ENCODE results near the gene SKIDA1. TPM values are rescaled to one million over a fixed set of nuclear protein-coding genes. Genes with fewer than 3 reads are reported as not detected.

SKIDA1 gene
- total RNA-seq, 2 donors from 2014 or later, result 6.4 to 12.0 TPM

DNA sequence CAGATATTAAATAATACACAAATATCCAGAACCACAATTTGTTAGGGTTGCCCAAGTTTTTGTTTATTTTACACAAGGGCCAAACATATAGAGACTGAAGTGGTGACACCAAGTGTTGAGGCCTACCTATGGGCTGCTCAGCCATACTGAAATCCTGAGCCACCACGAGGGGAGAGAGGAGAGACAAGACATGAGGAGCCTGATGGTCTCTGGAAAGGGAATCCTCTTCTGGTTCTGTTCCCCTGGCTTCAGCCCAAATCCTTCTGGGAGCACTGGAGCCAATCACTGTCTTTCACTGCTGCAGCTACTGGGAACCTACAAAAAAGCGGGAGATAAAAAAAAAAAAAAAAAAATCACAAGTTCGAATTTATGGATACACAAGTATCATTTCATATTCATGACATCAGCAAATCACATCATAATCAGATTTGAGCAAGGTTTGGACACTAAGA lies 1.9 kb downstream of the SKIDA1 start:
- Mint-ChIP-seq H3K27me3 (ENCODE audit: insufficient read depth) (no peaks in the 10 kb centered on the region), H3K4me3 (peak overlapping the region; percentile 78), H3K27ac (peak overlapping the region; percentile 95), H3K9me3 (no peaks in the 10 kb centered on the region), H3K4me1 (peaks cover 57% of the 10 kb centered on the region), H3K36me3 (ENCODE audit: low read depth) (no peaks in the 10 kb centered on the region)
- Histone ChIP-seq H3K9me3 (ENCODE audit: control insufficient read depth, low read length) (no peaks in the 10 kb centered on the region), H3K4me3 (ENCODE audit: low read length) (peak overlapping the region; percentile 99), H3K9ac (ENCODE audit: extremely low read depth, low read length, poor library complexity, severe bottlenecking) (peak overlapping the region; percentile 95), H3K27ac (ENCODE audit: low read depth, low read length) (peak overlapping the region; percentile 96), H3K36me3 (ENCODE audit: control insufficient read depth, insufficient read depth, low read length) (no peaks in the 10 kb centered on the region), H3K27me3 (ENCODE audit: control insufficient read depth, insufficient read depth, low read length, poor library complexity, severe bottlenecking) (no peaks in the 10 kb centered on the region), H3K4me1 (ENCODE audit: control insufficient read depth, insufficient read depth, low read length) (peaks cover 26% of the 10 kb centered on the region)
- WGBS, 2 experiments (ENCODE audit: insufficient coverage in 1 of 2, insufficient read length in 1 of 2), result 12% methylated on average over 3 of the region's 3 CpGs; no CpG with 5 or more reads in 1 of the 2 experiments
- TF ChIP-seq, protein P1, sequence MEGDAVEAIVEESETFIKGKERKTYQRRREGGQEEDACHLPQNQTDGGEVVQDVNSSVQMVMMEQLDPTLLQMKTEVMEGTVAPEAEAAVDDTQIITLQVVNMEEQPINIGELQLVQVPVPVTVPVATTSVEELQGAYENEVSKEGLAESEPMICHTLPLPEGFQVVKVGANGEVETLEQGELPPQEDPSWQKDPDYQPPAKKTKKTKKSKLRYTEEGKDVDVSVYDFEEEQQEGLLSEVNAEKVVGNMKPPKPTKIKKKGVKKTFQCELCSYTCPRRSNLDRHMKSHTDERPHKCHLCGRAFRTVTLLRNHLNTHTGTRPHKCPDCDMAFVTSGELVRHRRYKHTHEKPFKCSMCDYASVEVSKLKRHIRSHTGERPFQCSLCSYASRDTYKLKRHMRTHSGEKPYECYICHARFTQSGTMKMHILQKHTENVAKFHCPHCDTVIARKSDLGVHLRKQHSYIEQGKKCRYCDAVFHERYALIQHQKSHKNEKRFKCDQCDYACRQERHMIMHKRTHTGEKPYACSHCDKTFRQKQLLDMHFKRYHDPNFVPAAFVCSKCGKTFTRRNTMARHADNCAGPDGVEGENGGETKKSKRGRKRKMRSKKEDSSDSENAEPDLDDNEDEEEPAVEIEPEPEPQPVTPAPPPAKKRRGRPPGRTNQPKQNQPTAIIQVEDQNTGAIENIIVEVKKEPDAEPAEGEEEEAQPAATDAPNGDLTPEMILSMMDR (conservative IDR thresholded peaks at IDR 0.05), result peak; percentile 9
- DNase-seq, result peak; percentile 72

DNA sequence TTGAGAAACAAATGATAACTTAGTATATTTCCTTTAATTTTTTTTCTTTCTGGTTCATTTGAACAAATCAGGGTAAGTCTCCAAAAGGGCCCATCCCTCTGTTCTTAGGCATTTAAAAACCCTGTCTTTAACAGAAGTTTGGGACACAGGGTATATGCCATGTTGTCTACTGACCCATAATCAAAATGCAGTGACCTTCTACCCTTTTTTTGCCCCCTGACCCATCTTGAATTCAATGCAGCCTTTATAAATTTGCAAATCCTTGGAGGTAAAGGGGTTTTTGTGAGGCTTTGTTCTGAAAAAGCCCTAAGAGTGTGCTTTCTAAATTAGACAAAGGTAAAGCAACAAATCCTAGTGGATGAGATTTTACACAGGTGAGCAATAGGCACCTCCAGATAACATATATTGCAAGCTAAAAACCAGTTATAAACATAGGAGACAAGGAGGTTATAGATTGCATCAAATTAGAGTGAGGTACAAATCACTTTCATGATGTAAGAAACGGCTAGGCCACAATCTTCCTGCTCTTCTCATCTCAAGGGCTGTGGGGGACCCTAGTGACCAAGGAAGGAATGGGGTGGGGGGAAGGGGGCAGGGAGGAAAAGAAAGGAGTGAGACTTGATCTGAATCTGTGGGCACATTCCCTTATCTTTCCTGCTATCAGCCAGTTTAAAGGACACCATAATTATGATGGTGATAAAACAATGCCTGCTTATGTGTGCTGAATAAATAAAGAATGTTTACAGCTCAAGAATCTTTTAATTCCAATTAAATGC lies 2.7 kb downstream of the SKIDA1 start:
- peak overlapping the region; percentile 95 for H3K27ac Mint-ChIP-seq

DNA sequence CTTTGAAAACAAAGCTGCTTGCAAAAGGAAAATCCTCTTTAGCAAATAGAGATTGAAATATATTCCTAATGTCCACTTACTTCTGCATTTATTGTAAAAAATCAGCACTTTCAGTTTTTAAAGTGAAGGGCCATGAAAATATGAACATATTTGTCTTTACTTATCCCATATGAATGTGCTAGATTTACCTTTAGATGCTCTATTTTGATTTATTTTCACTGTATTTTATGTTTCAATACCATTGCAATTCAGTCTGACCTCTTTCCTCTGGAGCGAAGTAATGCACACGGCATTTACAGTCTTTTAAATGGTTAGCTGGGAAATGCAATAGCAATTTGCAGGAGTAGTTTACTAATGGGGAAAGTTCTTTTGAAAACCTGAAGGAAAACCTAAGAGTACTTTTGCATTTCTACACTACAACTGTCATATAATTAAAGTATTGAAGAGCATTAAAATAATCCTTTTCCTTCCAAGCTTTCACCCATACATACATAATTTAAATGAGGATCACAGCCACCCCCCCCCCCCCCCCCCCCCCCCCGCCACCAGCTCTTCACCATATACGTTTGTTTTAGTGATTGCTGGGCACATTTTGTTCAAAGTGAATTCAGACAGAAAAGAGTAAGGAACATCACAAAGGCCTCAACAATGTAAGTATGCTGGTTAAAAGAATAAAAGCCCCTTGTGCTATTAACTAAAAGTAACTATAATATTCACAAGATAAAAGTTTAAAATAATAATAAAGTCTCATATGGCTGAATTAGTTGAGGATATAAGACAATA lies 3.5 kb downstream of the SKIDA1 start:
- Mint-ChIP-seq H3K4me3 (no peak overlapping the region), H3K4me1 (peaks cover 48% of the 10 kb centered on the region), H3K9me3 (no peaks in the 10 kb centered on the region), H3K36me3 (ENCODE audit: low read depth) (peaks cover 10% of the 10 kb centered on the region), H3K27ac (no peak overlapping the region), H3K27me3 (ENCODE audit: insufficient read depth) (no peaks in the 10 kb centered on the region)
- WGBS, 2 experiments (ENCODE audit: insufficient coverage in 1 of 2, insufficient read length in 1 of 2), result 72% methylated on average over 2 of the region's 4 CpGs; no CpG with 5 or more reads in 1 of the 2 experiments
- H3K36me3 ChIP-seq (ENCODE audit: control insufficient read depth, insufficient read depth, low read length), result peaks cover 10% of the 10 kb centered on the region
- peak overlapping the region; percentile 34 for H3K27ac ChIP-seq (ENCODE audit: low read depth, low read length)
- TF ChIP-seq, protein P1 (conservative IDR thresholded peaks at IDR 0.05), result no peak
- H3K4me1 ChIP-seq (ENCODE audit: control insufficient read depth, insufficient read depth, low read length), result peaks cover 26% of the 10 kb centered on the region
- H3K9me3 ChIP-seq (ENCODE audit: control insufficient read depth, low read length), result no peaks in the 10 kb centered on the region
- H3K9ac ChIP-seq (ENCODE audit: extremely low read depth, low read length, poor library complexity, severe bottlenecking), result no peak overlapping the region
- peak overlapping the region; percentile 69 for H3K4me3 ChIP-seq (ENCODE audit: low read length)
- peak; percentile 38 for DNase-seq
- H3K27me3 ChIP-seq (ENCODE audit: control insufficient read depth, insufficient read depth, low read length, poor library complexity, severe bottlenecking), result no peaks in the 10 kb centered on the region

More for the DNA sequence above, 2.7 kb downstream of the SKIDA1 start:
- H3K4me1 Mint-ChIP-seq, result peaks cover 49% of the 10 kb centered on the region
- TF ChIP-seq, protein P1 (conservative IDR thresholded peaks at IDR 0.05), result peak; percentile 26
- Histone ChIP-seq H3K4me1 (ENCODE audit: control insufficient read depth, insufficient read depth, low read length) (peaks cover 26% of the 10 kb centered on the region), H3K27ac (ENCODE audit: low read depth, low read length) (peak overlapping the region; percentile 96), H3K27me3 (ENCODE audit: control insufficient read depth, insufficient read depth, low read length, poor library complexity, severe bottlenecking) (no peaks in the 10 kb centered on the region), H3K36me3 (ENCODE audit: control insufficient read depth, insufficient read depth, low read length) (peaks cover 6% of the 10 kb centered on the region), H3K9me3 (ENCODE audit: control insufficient read depth, low read length) (no peaks in the 10 kb centered on the region), H3K4me3 (ENCODE audit: low read length) (peak overlapping the region; percentile 99), H3K9ac (ENCODE audit: extremely low read depth, low read length, poor library complexity, severe bottlenecking) (peak overlapping the region; percentile 21)
- peaks cover 5% of the 10 kb centered on the region for H3K36me3 Mint-ChIP-seq (ENCODE audit: low read depth)
- no peaks in the 10 kb centered on the region for H3K27me3 Mint-ChIP-seq (ENCODE audit: insufficient read depth)
- WGBS, 2 experiments (ENCODE audit: insufficient coverage in 1 of 2, insufficient read length in 1 of 2), result 20 to 22% methylated on average over 1 of the region's 1 CpG
- peak; percentile 58 for DNase-seq
- H3K9me3 Mint-ChIP-seq, result no peaks in the 10 kb centered on the region
- peak overlapping the region; percentile 78 for H3K4me3 Mint-ChIP-seq
